GM21360 (cell line): ENCODE data around the gene PTGFR.

ENCODE experiments used
- ATAC-seq: cut with Tn5 transposase; IDR thresholded peaks from one replicate; pipeline ENCODE4 v1.9.1; 2021; ENCODE audit warnings: mild to moderate bottlenecking, moderate library complexity; ENCODE audit not compliant: unreplicated experiment

PTGFR gene

GRCh38 chr1:78586572-78586971, 95.8 kb downstream of the PTGFR start:
- ATAC-seq: no peak

- ATAC-seq: no peak
These were observed 96.4 kb downstream of the PTGFR start for GRCh38 chr1:78587211-78587610.
